GM23338 (cell line): ENCODE data around the gene CASQ2.

ENCODE experiments used
- CREB1 ChIP-seq: fragments of 250-450 bp; sonication (Bioruptor Pico); IDR thresholded peaks from 2 replicates; pipeline ENCODE4 v1.5.0; 2020; ENCODE audit warnings: low read depth, mild to moderate bottlenecking, moderate library complexity
- EZH2 ChIP-seq: fragments of 200-600 bp; sonication (generic); IDR thresholded peaks from one replicate; pipeline ENCODE4 v1.8.0; 2017; ENCODE audit warnings: antibody characterized with exemption, mild to moderate bottlenecking, low read depth; ENCODE audit not compliant: unreplicated experiment
- EZH2phosphoT487 ChIP-seq: fragments of 200-600 bp; sonication (generic); IDR thresholded peaks from one replicate; pipeline ENCODE4 v1.8.1; 2018; ENCODE audit warnings: antibody characterized with exemption; ENCODE audit not compliant: unreplicated experiment
- JUNB ChIP-seq: IDR thresholded peaks from one replicate; pipeline ENCODE4 v1.6.1; 2016; ENCODE audit warnings: antibody characterized with exemption; ENCODE audit not compliant: unreplicated experiment
- NANOG ChIP-seq: IDR thresholded peaks from 2 replicates; pipeline ENCODE4 v1.6.1; 2016; ENCODE audit warnings: antibody characterized with exemption, borderline replicate concordance
- POLR2AphosphoS5 ChIP-seq: IDR thresholded peaks from 2 replicates; pipeline ENCODE4 v1.6.1; 2016; ENCODE audit warnings: antibody characterized with exemption, low read depth
- STAT1 ChIP-seq: IDR thresholded peaks from one replicate; pipeline ENCODE4 v1.6.1; 2016; ENCODE audit warnings: antibody characterized with exemption; ENCODE audit not compliant: unreplicated experiment
- ZNF331 ChIP-seq: fragments of 250-450 bp; sonication (Bioruptor Pico); IDR thresholded peaks from 2 replicates; pipeline ENCODE4 v1.5.0; 2020; ENCODE audit warnings: low read depth, mild to moderate bottlenecking, moderate library complexity
- TF ChIP-seq, protein P1 (sequence below), 2 experiments: fragments of 200-600 bp in 1 of 2; sonication (generic) in 1 of 2; conservative IDR thresholded peaks; 2 replicates each; pipeline versions ENCODE4 v1.5.1 to v1.6.1; 2016 to 2017; ENCODE audit warnings: antibody characterized with exemption in 2 of 2, low read depth in 2 of 2, mild to moderate bottlenecking in 2 of 2, moderate library complexity in 1 of 2
- TF ChIP-seq, protein P2 (sequence below): IDR thresholded peaks from one replicate; pipeline ENCODE4 v1.6.1; 2018; ENCODE audit warnings: antibody characterized with exemption; ENCODE audit not compliant: unreplicated experiment

DNA sequence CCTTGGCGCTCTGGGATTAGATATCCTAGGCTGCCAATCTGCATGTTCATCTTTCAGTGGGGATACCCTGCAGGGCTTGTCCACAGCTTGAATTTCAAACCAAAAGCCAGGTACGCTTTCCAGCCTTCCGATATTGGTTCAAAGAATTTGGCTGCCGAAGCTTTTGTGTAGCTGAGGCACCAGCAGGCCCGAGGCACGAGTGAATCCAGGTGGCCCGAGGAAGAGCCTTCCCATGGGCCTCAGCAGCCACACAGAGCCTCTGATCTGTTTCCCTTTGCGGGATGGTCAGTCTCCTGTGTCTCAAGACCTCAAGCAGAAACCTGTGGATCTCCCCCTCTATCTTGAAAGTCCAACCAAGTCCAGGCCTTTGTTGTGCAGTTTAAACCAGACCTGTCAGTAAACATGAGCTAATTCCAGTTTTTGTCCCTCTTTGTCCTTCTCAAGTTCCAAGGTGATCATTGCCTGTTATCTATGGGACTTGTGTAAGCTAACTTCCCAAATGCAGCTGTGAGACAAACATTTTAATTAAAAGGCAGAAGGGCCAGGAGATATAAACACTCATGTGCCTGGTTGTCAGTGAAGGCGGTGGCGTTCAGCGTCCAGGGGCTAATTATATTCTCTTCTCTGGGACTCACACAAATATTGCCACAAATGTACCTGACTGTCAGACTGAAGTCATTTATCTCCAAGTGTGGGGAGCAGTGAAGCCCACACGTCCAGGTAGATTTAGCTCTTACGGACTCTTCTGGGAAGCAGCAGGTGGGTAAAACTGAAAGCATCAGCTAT is 96.1 kb downstream of the CASQ2 start:
- TF ChIP-seq, protein P1, sequence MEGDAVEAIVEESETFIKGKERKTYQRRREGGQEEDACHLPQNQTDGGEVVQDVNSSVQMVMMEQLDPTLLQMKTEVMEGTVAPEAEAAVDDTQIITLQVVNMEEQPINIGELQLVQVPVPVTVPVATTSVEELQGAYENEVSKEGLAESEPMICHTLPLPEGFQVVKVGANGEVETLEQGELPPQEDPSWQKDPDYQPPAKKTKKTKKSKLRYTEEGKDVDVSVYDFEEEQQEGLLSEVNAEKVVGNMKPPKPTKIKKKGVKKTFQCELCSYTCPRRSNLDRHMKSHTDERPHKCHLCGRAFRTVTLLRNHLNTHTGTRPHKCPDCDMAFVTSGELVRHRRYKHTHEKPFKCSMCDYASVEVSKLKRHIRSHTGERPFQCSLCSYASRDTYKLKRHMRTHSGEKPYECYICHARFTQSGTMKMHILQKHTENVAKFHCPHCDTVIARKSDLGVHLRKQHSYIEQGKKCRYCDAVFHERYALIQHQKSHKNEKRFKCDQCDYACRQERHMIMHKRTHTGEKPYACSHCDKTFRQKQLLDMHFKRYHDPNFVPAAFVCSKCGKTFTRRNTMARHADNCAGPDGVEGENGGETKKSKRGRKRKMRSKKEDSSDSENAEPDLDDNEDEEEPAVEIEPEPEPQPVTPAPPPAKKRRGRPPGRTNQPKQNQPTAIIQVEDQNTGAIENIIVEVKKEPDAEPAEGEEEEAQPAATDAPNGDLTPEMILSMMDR (conservative IDR thresholded peaks at IDR 0.05; ENCODE audit: low read depth in 2 of 2), result no peak
- no peak for TF ChIP-seq EZH2phosphoT487
- TF ChIP-seq ZNF331 (CRISPR knock-in tag), result no peak
- TF ChIP-seq, protein P2, sequence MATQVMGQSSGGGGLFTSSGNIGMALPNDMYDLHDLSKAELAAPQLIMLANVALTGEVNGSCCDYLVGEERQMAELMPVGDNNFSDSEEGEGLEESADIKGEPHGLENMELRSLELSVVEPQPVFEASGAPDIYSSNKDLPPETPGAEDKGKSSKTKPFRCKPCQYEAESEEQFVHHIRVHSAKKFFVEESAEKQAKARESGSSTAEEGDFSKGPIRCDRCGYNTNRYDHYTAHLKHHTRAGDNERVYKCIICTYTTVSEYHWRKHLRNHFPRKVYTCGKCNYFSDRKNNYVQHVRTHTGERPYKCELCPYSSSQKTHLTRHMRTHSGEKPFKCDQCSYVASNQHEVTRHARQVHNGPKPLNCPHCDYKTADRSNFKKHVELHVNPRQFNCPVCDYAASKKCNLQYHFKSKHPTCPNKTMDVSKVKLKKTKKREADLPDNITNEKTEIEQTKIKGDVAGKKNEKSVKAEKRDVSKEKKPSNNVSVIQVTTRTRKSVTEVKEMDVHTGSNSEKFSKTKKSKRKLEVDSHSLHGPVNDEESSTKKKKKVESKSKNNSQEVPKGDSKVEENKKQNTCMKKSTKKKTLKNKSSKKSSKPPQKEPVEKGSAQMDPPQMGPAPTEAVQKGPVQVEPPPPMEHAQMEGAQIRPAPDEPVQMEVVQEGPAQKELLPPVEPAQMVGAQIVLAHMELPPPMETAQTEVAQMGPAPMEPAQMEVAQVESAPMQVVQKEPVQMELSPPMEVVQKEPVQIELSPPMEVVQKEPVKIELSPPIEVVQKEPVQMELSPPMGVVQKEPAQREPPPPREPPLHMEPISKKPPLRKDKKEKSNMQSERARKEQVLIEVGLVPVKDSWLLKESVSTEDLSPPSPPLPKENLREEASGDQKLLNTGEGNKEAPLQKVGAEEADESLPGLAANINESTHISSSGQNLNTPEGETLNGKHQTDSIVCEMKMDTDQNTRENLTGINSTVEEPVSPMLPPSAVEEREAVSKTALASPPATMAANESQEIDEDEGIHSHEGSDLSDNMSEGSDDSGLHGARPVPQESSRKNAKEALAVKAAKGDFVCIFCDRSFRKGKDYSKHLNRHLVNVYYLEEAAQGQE, result no peak
- TF ChIP-seq POLR2AphosphoS5, result no peak
- no peak for TF ChIP-seq EZH2
- no peak for TF ChIP-seq CREB1 (CRISPR knock-in tag)
- TF ChIP-seq JUNB, result no peak
- no peak for TF ChIP-seq STAT1
- TF ChIP-seq NANOG, result no peak
